NCI-H748 treated with DMSO at 0.1 percent for 48 hours (cell line): Measurements from ENCODE around the gene MDN1.
A peak's percentile ranks its signal among the peaks of the same experiment; 100 is the strongest.
"Not testable (repeated sequence)": the region's sequence is repeated elsewhere in the genome, so short reads cannot be mapped to it uniquely, and the experiment has no call there.

Experiments
- DNase-seq: peaks from one replicate; lab custom pipeline; 2025; lab: John Stamatoyannopoulos, UW

Gene MDN1

GRCh38 chr6:89819336-89820130, at the start of gene MDN1:
Gene MDN1, minus strand, starts transcription at chr6:89819794. Its CDS starts 187 bp downstream, at chr6:89819607.
- peak; percentile 79 for DNase-seq

GRCh38 chr6:89866024-89866678, 46.6 kb upstream of the MDN1 start:
- no peak for DNase-seq

GRCh38 chr6:89862698-89863097, 43.1 kb upstream of the MDN1 start:
- no peak for DNase-seq

- no peak for DNase-seq
Observed at GRCh38 chr6:89862273-89862672, 42.7 kb upstream of the MDN1 start.

- no peak for DNase-seq
Observed at GRCh38 chr6:89859744-89860143, 40.1 kb upstream of the MDN1 start.

- no peak for DNase-seq
Observed at GRCh38 chr6:89858041-89858440, 38.4 kb upstream of the MDN1 start.

- no peak for DNase-seq
Observed at GRCh38 chr6:89853068-89853467, 33.5 kb upstream of the MDN1 start.

GRCh38 chr6:89847513-89847912, 27.9 kb upstream of the MDN1 start:
- not testable (repeated sequence) for DNase-seq

GRCh38 chr6:89843070-89843469, 23.5 kb upstream of the MDN1 start:
- no peak for DNase-seq

GRCh38 chr6:89842228-89842627, 22.6 kb upstream of the MDN1 start:
- DNase-seq: no peak

- no peak for DNase-seq
Observed at GRCh38 chr6:89840538-89840937, 20.9 kb upstream of the MDN1 start.

GRCh38 chr6:89836639-89837222, 17.1 kb upstream of the MDN1 start:
- no peak for DNase-seq

- no peak for DNase-seq
Observed at GRCh38 chr6:89834884-89835792, 15.5 kb upstream of the MDN1 start.

- peak; percentile 1 for DNase-seq
Observed at GRCh38 chr6:89830170-89830809, 10.7 kb upstream of the MDN1 start.

GRCh38 chr6:89829472-89830169, 10.0 kb upstream of the MDN1 start, which contains the start of gene CASP8AP2:
Gene CASP8AP2, plus strand, starts transcription at chr6:89829880.
- peak; percentile 99 for DNase-seq

GRCh38 chr6:89828988-89829471, 9.4 kb upstream of the MDN1 start:
- no peak for DNase-seq

- DNase-seq: not testable (repeated sequence)
Observed at GRCh38 chr6:89828475-89828987, 8.9 kb upstream of the MDN1 start.

- DNase-seq: no peak
Observed at GRCh38 chr6:89826029-89826528, 6.5 kb upstream of the MDN1 start.

- DNase-seq: peak; percentile 28
Observed at GRCh38 chr6:89818977-89819335, 638 bp downstream of the MDN1 start.

GRCh38 chr6:89817481-89817880, 2.1 kb downstream of the MDN1 start:
- DNase-seq: no peak
